Suprapubic skin (tissue), 4 donors: ENCODE results near the gene ANO2. TPM values are rescaled to one million over a fixed set of nuclear protein-coding genes. Genes with fewer than 3 reads are reported as not detected.

Experiments used
- DNase-seq, 2 donors: peaks; one replicate each; pipeline ENCODE4 v3.0.0-alpha.2; 2019; ENCODE audit warnings: low spot score in 2 of 2
- H3K27ac ChIP-seq: fragments of 200-600 bp; sonication (generic); one replicate; pipeline ENCODE4 v1.5.1; 2019
- H3K27me3 ChIP-seq: fragments of 200-600 bp; sonication (generic); one replicate; pipeline ENCODE4 v1.5.1; 2019
- H3K36me3 ChIP-seq: fragments of 200-600 bp; sonication (generic); one replicate; pipeline ENCODE4 v1.5.1; 2019
- H3K4me1 ChIP-seq: fragments of 200-600 bp; sonication (generic); one replicate; pipeline ENCODE4 v1.5.1; 2019
- H3K4me3 ChIP-seq: fragments of 200-600 bp; sonication (generic); one replicate; pipeline ENCODE4 v1.5.1; 2019; ENCODE audit warnings: mild to moderate bottlenecking
- H3K9me3 ChIP-seq: fragments of 200-600 bp; sonication (generic); one replicate; pipeline ENCODE4 v1.5.1; 2019
- EP300 ChIP-seq: sonication (generic); formaldehyde crosslinking; IDR thresholded peaks from one replicate; pipeline ENCODE4 v1.6.1; 2017; ENCODE audit warnings: antibody characterized with exemption
- POLR2A ChIP-seq, 2 donors: fragments of 450-650 bp; IDR thresholded peaks; one replicate each; pipeline ENCODE4 v1.6.1; 2017; ENCODE audit warnings: antibody characterized with exemption in 2 of 2, mild to moderate bottlenecking in 2 of 2, moderate library complexity in 2 of 2
- POLR2AphosphoS5 ChIP-seq, 3 donors: sonication (generic); formaldehyde crosslinking; IDR thresholded peaks; one replicate each; pipeline ENCODE4 v1.6.1; 2017; ENCODE audit warnings: antibody characterized with exemption in 3 of 3
- WGBS: methylation state at CpG from one replicate; pipeline ENCODE4 v1.1.5; 2018; 5-methylcytosine and 5-hydroxymethylcytosine counted together
- total RNA-seq, 4 donors: library from RNA; depleted of rRNA; stranded (reverse); fragments of >200 nt; gene quantifications; one replicate each; pipeline ENCODE4 v1.1.0, GENCODE V29; 2016
- TF ChIP-seq, protein P1 (sequence below), 2 donors: fragments of 200-600 bp in 1 of 2; fragments of 450-650 bp in 1 of 2; sonication (generic) in 1 of 2; IDR thresholded peaks; one replicate each; pipeline ENCODE4 v1.5.1; 2016 to 2019; ENCODE audit warnings: antibody characterized with exemption in 2 of 2, mild to moderate bottlenecking in 1 of 2, moderate library complexity in 1 of 2

ANO2 gene
- total RNA-seq, 4 donors from 2014 or later = 1.1 to 9.7 (median 2.0) TPM

DNA sequence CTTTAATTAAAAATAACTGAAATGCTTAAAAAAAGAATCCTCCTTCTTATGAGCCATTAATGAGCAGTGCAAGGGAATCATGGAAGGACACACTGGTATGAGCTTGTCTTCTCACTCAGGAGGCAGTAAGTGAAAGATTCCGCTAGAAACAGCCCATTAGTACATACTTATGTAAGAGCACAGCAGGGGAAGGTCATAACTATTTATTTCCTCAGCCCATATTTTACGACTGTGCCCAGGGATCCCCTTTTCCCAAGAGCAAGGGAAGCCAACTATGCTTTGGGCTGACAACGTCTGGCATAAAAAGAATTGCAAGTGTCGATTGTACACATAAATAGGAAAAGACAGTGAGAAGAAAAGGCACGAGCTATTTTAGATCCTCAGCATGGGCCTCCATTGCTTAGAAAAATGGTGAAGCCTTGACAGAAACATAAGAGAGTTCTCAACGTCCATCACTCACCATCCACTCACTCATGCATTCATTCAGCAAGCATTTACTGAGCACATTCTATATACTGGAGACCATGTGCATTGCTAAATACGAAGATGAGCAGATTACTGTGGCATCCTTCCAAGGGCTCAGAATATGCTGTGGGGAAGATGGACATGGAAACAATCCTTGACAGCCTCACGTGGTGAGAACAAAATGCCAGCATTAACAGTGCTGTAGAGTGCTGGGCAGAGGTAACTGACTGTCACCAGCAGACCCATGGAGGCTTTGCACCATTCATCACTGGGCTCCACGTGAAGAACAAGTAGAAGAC, 360.5 kb downstream of the ANO2 start:
- H3K27ac ChIP-seq = no peak overlapping the region
- 75% methylated on average over 9 of the region's 9 CpGs for WGBS
- no peak for TF ChIP-seq EP300
- no peak for TF ChIP-seq POLR2AphosphoS5 (IDR thresholded peaks at IDR 0.05)
- TF ChIP-seq, protein P1, sequence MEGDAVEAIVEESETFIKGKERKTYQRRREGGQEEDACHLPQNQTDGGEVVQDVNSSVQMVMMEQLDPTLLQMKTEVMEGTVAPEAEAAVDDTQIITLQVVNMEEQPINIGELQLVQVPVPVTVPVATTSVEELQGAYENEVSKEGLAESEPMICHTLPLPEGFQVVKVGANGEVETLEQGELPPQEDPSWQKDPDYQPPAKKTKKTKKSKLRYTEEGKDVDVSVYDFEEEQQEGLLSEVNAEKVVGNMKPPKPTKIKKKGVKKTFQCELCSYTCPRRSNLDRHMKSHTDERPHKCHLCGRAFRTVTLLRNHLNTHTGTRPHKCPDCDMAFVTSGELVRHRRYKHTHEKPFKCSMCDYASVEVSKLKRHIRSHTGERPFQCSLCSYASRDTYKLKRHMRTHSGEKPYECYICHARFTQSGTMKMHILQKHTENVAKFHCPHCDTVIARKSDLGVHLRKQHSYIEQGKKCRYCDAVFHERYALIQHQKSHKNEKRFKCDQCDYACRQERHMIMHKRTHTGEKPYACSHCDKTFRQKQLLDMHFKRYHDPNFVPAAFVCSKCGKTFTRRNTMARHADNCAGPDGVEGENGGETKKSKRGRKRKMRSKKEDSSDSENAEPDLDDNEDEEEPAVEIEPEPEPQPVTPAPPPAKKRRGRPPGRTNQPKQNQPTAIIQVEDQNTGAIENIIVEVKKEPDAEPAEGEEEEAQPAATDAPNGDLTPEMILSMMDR (IDR thresholded peaks at IDR 0.05) = no peak
- no peak for TF ChIP-seq POLR2A (IDR thresholded peaks at IDR 0.05)

DNA sequence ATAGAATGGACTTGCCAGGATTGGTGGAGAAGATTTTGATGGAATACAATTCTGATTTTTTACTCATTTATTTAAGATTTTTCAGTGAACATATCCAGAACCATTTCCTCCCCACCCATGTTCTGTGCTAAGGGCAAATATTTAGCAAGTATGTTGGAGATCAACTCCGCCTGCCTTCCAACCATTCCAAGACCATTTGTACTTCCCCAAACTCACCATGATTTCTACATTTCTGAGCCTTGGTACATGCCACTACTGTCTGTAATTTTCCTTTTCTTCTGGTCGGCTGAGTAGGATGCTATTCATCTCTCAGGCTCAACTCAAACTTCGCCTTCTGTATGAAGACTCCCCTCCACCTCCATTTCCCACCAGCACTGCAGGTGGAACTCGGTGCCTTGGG, 362.5 kb downstream of the ANO2 start:
- no peaks in the 10 kb centered on the region for H3K9me3 ChIP-seq
- 91% methylated on average over 4 of the region's 4 CpGs for WGBS
- no peak overlapping the region for H3K27ac ChIP-seq
- no peak for TF ChIP-seq POLR2AphosphoS5 (IDR thresholded peaks at IDR 0.05)
- TF ChIP-seq, protein P1 (IDR thresholded peaks at IDR 0.05) = no peak
- no peaks in the 10 kb centered on the region for H3K36me3 ChIP-seq
- H3K4me3 ChIP-seq = no peak overlapping the region
- H3K27me3 ChIP-seq = peaks cover 3% of the 10 kb centered on the region
- peaks cover 10% of the 10 kb centered on the region for H3K4me1 ChIP-seq
- DNase-seq = no peak

More for the DNA sequence above, 360.5 kb downstream of the ANO2 start:
- Histone ChIP-seq H3K9me3 (no peaks in the 10 kb centered on the region), H3K27me3 (peaks cover 3% of the 10 kb centered on the region), H3K4me3 (no peak overlapping the region), H3K36me3 (no peaks in the 10 kb centered on the region), H3K4me1 (peaks cover 10% of the 10 kb centered on the region)
- no peak for DNase-seq

DNA sequence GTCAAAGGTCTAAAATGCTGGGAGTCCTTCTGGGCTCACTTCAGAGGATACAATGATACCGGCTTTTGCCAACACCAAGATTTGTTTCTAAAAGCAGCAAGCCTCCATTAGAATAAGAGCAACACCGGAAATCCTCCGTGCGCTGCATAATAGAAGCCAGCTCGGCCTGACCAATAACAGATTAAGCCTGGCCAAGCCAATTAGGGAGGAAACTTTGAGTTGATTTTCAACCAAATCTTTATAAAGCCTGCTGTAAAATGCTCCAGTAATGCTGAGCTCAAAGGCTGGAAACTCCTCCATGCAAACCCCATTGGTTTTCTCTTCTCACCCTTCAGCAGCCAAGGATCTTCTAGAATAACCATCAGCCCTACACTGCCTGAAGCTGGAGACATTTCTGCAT, 363.0 kb downstream of the ANO2 start:
- TF ChIP-seq EP300 (no peak), POLR2AphosphoS5 (IDR thresholded peaks at IDR 0.05) (no peak), POLR2A (IDR thresholded peaks at IDR 0.05) (no peak)
- TF ChIP-seq, protein P1 (IDR thresholded peaks at IDR 0.05) = no peak
- 67% methylated on average over 5 of the region's 5 CpGs for WGBS

DNA sequence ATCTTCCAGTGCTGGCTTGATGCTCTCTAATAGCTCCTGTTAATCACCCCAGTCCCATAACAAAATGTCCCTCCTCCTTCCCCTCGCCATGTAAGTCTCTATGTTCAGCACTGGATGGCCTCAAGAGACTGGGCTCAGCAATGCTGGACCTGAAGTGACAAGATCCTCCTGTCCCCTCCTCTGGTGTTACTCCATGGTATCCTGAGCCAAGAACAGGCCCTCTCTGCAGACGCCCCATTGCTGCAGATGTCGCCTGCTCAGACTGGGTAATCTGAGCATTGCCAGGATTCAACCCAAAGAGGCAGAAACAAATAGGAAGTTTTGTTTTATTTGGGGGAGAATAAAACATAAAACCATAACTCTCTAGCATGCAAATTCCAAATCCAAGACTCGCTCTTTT, 363.4 kb downstream of the ANO2 start:
- Histone ChIP-seq H3K4me1 (peaks cover 10% of the 10 kb centered on the region), H3K27me3 (peaks cover 7% of the 10 kb centered on the region), H3K27ac (no peak overlapping the region), H3K4me3 (no peak overlapping the region), H3K9me3 (no peaks in the 10 kb centered on the region), H3K36me3 (no peaks in the 10 kb centered on the region)
- TF ChIP-seq POLR2A (IDR thresholded peaks at IDR 0.05) = no peak
- TF ChIP-seq, protein P1 (IDR thresholded peaks at IDR 0.05) = no peak
- no peak for TF ChIP-seq EP300
- no peak for TF ChIP-seq POLR2AphosphoS5 (IDR thresholded peaks at IDR 0.05)
- 51% methylated on average over 4 of the region's 4 CpGs for WGBS
- DNase-seq = no peak

More for the DNA sequence above, 363.0 kb downstream of the ANO2 start:
- no peaks in the 10 kb centered on the region for H3K36me3 ChIP-seq
- H3K27ac ChIP-seq = no peak overlapping the region
- H3K9me3 ChIP-seq = no peaks in the 10 kb centered on the region
- no peak for DNase-seq
- no peak overlapping the region for H3K4me3 ChIP-seq
- H3K27me3 ChIP-seq = peaks cover 6% of the 10 kb centered on the region
- peaks cover 10% of the 10 kb centered on the region for H3K4me1 ChIP-seq

DNA sequence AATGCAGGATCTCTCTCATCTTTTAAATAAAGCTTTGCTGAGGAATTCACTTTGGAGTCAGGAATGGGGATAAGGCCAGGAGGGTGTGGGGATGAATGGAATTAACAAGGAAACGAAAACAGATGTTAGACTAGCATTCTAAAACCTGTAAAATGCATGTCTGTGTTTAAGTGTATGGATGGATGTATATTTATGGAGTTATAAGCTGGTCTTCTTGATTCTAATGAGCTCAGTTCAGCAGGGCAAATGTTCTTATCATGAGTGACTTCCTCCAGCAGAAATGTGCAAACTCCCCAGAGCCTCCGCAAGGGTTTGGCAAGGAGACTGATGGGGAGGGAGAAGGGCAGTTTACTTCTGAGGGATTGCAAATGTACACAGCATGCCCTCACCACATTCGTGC, 364.0 kb downstream of the ANO2 start:
- Histone ChIP-seq H3K27me3 (peaks cover 7% of the 10 kb centered on the region), H3K36me3 (no peaks in the 10 kb centered on the region), H3K4me3 (no peak overlapping the region), H3K27ac (no peak overlapping the region), H3K9me3 (no peaks in the 10 kb centered on the region), H3K4me1 (peaks cover 10% of the 10 kb centered on the region)
- TF ChIP-seq POLR2A (IDR thresholded peaks at IDR 0.05) (no peak), EP300 (no peak)
- no peak for DNase-seq
- 40% methylated on average over 3 of the region's 3 CpGs for WGBS
